IMR-90 (cell line): ENCODE data around the gene RBM44. TPM values are rescaled to one million over a fixed set of nuclear protein-coding genes. Genes with fewer than 3 reads are reported as not detected.

ENCODE experiments used
- ATAC-seq: fragments of 200-7000 bp; cut with Tn5 transposase; 2 replicates; pipeline ENCODE4 v1.9.1; 2020; ENCODE audit warnings: low read depth, mild to moderate bottlenecking, moderate library complexity
- BruUV-seq: library from RNA; stranded (reverse); fragments of 400-500 nt; replicated peaks from 2 replicates; lab custom pipeline; 2021; lab: Mats Ljungman, UMichigan
- CTCF ChIA-PET: fragments of 300-600 bp; formaldehyde crosslinking; extraction: SDS; loops from one replicate; lab custom pipeline; 2021; ENCODE audit warnings: antibody characterized with exemption; lab: Yijun Ruan, JAX
- POLR2A ChIA-PET: fragments of 300-600 bp; sonication (Branson Sonifier 250); formaldehyde crosslinking; loops from one replicate; lab custom pipeline; 2022; ENCODE audit warnings: antibody characterized with exemption; ENCODE audit not compliant: unreplicated experiment; lab: Charles Lee
- DNase-seq: peaks from one replicate; pipeline ENCODE4 v3.0.0; 2013
- H2AFZ ChIP-seq: replicated peaks from 2 replicates; pipeline ENCODE3; 2013; ENCODE audit warnings: low read length, mild to moderate bottlenecking; ENCODE audit not compliant: poor library complexity
- H2AK5ac ChIP-seq: 2 replicates; pipeline ENCODE4 v1.6.1; 2013; ENCODE audit warnings: low read depth, low read length, inconsistent platforms
- H2AK9ac ChIP-seq: replicated peaks from 2 replicates; pipeline ENCODE3; 2013; ENCODE audit warnings: mild to moderate bottlenecking, low read depth, low read length, moderate library complexity; ENCODE audit not compliant: poor library complexity
- H2BK120ac ChIP-seq: 2 replicates; pipeline ENCODE4 v1.6.1; 2013; ENCODE audit warnings: low read depth, low read length, inconsistent platforms
- H2BK15ac ChIP-seq: 3 replicates; pipeline ENCODE4 v1.6.1; 2013; ENCODE audit warnings: low read depth, low read length, inconsistent platforms
- H2BK20ac ChIP-seq: 2 replicates; pipeline ENCODE4 v1.6.1; 2013; ENCODE audit warnings: low read depth, mild to moderate bottlenecking, inconsistent platforms, low read length, moderate library complexity
- H2BK5ac ChIP-seq: 2 replicates; pipeline ENCODE4 v1.6.1; 2013; ENCODE audit warnings: mild to moderate bottlenecking, low read depth, low read length, inconsistent platforms; ENCODE audit not compliant: poor library complexity, severe bottlenecking
- H3K14ac ChIP-seq: replicated peaks from 2 replicates; pipeline ENCODE4 v1.6.1; 2013; ENCODE audit warnings: low read depth, low read length, inconsistent platforms
- H3K18ac ChIP-seq: 2 replicates; pipeline ENCODE4 v1.6.1; 2013; ENCODE audit warnings: low read depth, low read length, control low read depth
- H3K23ac ChIP-seq: 2 replicates; pipeline ENCODE4 v1.6.1; 2013; ENCODE audit warnings: low read depth, low read length, inconsistent platforms
- H3K27ac ChIP-seq: 2 replicates; pipeline ENCODE4 v1.5.1; 2013; ENCODE audit warnings: mild to moderate bottlenecking, control low read depth, low read length; ENCODE audit not compliant: insufficient read depth
- H3K27me3 ChIP-seq: 2 replicates; pipeline ENCODE4 v1.6.1; 2013; ENCODE audit warnings: low read length; ENCODE audit not compliant: control insufficient read depth, insufficient read depth
- H3K36me3 ChIP-seq: 2 replicates; pipeline ENCODE4 v1.6.1; 2013; ENCODE audit warnings: low read length, mixed read lengths; ENCODE audit not compliant: control insufficient read depth, insufficient read depth
- H3K4ac ChIP-seq: 2 replicates; pipeline ENCODE4 v1.6.1; 2013; ENCODE audit warnings: low read depth, low read length, inconsistent platforms
- H3K4me1 ChIP-seq: 2 replicates; pipeline ENCODE4 v1.6.1; 2013; ENCODE audit warnings: low read length, mixed read lengths; ENCODE audit not compliant: control insufficient read depth, insufficient read depth
- H3K4me2 ChIP-seq: 2 replicates; pipeline ENCODE4 v1.6.1; 2013; ENCODE audit warnings: low read depth, mild to moderate bottlenecking, control low read depth, low read length, moderate library complexity
- H3K4me3 ChIP-seq: 2 replicates; pipeline ENCODE4 v1.5.1; 2013; ENCODE audit warnings: low read depth, mild to moderate bottlenecking, control low read depth, low read length, moderate library complexity; ENCODE audit not compliant: insufficient read depth
- H3K56ac ChIP-seq: 2 replicates; pipeline ENCODE4 v1.6.1; 2013; ENCODE audit warnings: low read length, inconsistent platforms; ENCODE audit not compliant: insufficient read depth; ENCODE audit errors: extremely low read depth
- H3K79me1 ChIP-seq, 2 experiments: 2 replicates each; pipeline ENCODE4 v1.6.1; 2013; ENCODE audit warnings: low read length in 2 of 2, inconsistent platforms in 1 of 2, low read depth in 1 of 2
- H3K9ac ChIP-seq: 2 replicates; pipeline ENCODE4 v1.6.1; 2013; ENCODE audit warnings: low read depth, low read length, control low read depth
- H3K9me1 ChIP-seq: 2 replicates; pipeline ENCODE4 v1.6.1; 2013; ENCODE audit warnings: low read length, inconsistent platforms; ENCODE audit not compliant: insufficient read depth
- H3K9me3 ChIP-seq: 2 replicates; pipeline ENCODE4 v1.6.1; 2013; ENCODE audit warnings: low read length; ENCODE audit not compliant: control insufficient read depth, insufficient read depth
- H4K20me1 ChIP-seq: 2 replicates; pipeline ENCODE4 v1.6.1; 2013; ENCODE audit warnings: low read length, inconsistent platforms; ENCODE audit not compliant: insufficient read depth
- H4K5ac ChIP-seq: 2 replicates; pipeline ENCODE4 v1.6.1; 2013; ENCODE audit warnings: mild to moderate bottlenecking, low read depth, low read length, control low read depth
- H4K8ac ChIP-seq, 2 experiments: 2 replicates each; pipeline ENCODE4 v1.6.1; 2013; ENCODE audit warnings: low read depth in 2 of 2, low read length in 2 of 2, control low read depth in 1 of 2, inconsistent platforms in 1 of 2
- H4K91ac ChIP-seq: 2 replicates; pipeline ENCODE4 v1.6.1; 2013; ENCODE audit warnings: low read depth, low read length, inconsistent platforms; ENCODE audit not compliant: insufficient read depth
- BHLHE40 ChIP-seq: fragments of 150-350 bp; IDR thresholded peaks from 2 replicates; pipeline ENCODE4 v1.6.1; 2016; ENCODE audit warnings: mild to moderate bottlenecking, low read depth, low read length
- CEBPB ChIP-seq: IDR thresholded peaks from 2 replicates; pipeline ENCODE4 v1.6.1; 2012; ENCODE audit warnings: low read depth, low read length, improper control_type of control experiment
- CHD1 ChIP-seq: IDR thresholded peaks from 2 replicates; pipeline ENCODE4 v1.6.1; 2012; ENCODE audit warnings: low read depth, low read length, improper control_type of control experiment
- CTCF ChIP-seq: conservative IDR thresholded peaks from 2 replicates; pipeline ENCODE4 v1.5.1; 2012; ENCODE audit warnings: mild to moderate bottlenecking, low read depth, low read length, improper control_type of control experiment
- MAZ ChIP-seq: IDR thresholded peaks from 2 replicates; pipeline ENCODE4 v1.6.1; 2012; ENCODE audit warnings: low read depth, mild to moderate bottlenecking, low read length, improper control_type of control experiment, moderate library complexity, borderline replicate concordance
- MXI1 ChIP-seq: IDR thresholded peaks from 2 replicates; pipeline ENCODE4 v1.6.1; 2012; ENCODE audit warnings: low read depth, mild to moderate bottlenecking, low read length, moderate library complexity, borderline replicate concordance
- POLR2A ChIP-seq: IDR thresholded peaks from 2 replicates; pipeline ENCODE4 v1.6.1; 2012; ENCODE audit warnings: mild to moderate bottlenecking, low read depth, low read length
- RFX5 ChIP-seq: IDR thresholded peaks from 2 replicates; pipeline ENCODE4 v1.8.0; 2012; ENCODE audit warnings: low read depth, mild to moderate bottlenecking, low read length, moderate library complexity
- SMC3 ChIP-seq: fragments of 150-350 bp; IDR thresholded peaks from 2 replicates; pipeline ENCODE4 v1.6.1; 2016; ENCODE audit warnings: low read depth, mild to moderate bottlenecking, antibody characterized with exemption, low read length, moderate library complexity
- USF2 ChIP-seq: fragments of 150-350 bp; IDR thresholded peaks from 2 replicates; pipeline ENCODE4 v1.6.1; 2017; ENCODE audit warnings: mild to moderate bottlenecking, antibody characterized with exemption, low read length, low read depth
- WGBS, 2 experiments: methylation state at CpG; one replicate each; pipeline versions ENCODE4 v1.1.5 to v1.1.7; 2013; ENCODE audit warnings: missing lambda C conversion rate in 2 of 2; ENCODE audit not compliant: insufficient read length in 1 of 2; ENCODE audit errors: extremely low coverage in 2 of 2; 5-methylcytosine and 5-hydroxymethylcytosine counted together
- dilution Hi-C: fragments of 300-500 bp; cut with HindIII; formaldehyde crosslinking; loops from one replicate; pipeline ENCODE4 v1.14.3; 2018; ENCODE audit warnings: low sequenced_read_pairs; ENCODE audit not compliant: unreplicated experiment
- in situ Hi-C: fragments of 300-500 bp; cut with MboI; formaldehyde crosslinking; loops from 3 replicates; pipeline ENCODE4 v1.14.3; 2019; ENCODE audit warnings: low sequenced_read_pairs, inconsistent platforms, mixed read lengths
- intact Hi-C: fragments of 100-400 bp; cut with micrococcal nuclease; formaldehyde crosslinking; loops from 2 replicates; pipeline ENCODE4 v1.10.0; 2022
- polyA plus RNA-seq, 3 experiments: library from polyadenylated mRNA; depleted of rRNA; stranded (reverse); fragments of >200 nt; gene quantifications; 2 replicates each; pipeline ENCODE4 v1.2.3, GENCODE V29; 2012; ENCODE audit warnings: low replicate concordance in 1 of 3
- total RNA-seq: library from RNA; depleted of rRNA; stranded (reverse); fragments of >200 nt; gene quantifications from 2 replicates; pipeline ENCODE4 v1.2.3, GENCODE V29; 2012

The RBM44 gene
- total and polyA plus RNA-seq, 2 of the 4 experiments (the other 2 are of a cell fraction): 0.14 to 0.18 TPM

GRCh38 chr2:237854295-237854694 lies 55.7 kb downstream of the RBM44 start:
- Histone ChIP-seq H3K4ac (no peak overlapping the region), H2AFZ (no peak overlapping the region), H4K91ac (no peak overlapping the region), H3K9ac (no peak overlapping the region), H3K14ac (no peak overlapping the region), H4K20me1 (no peaks in the 10 kb centered on the region), H3K79me1 (no peaks in the 10 kb centered on the region), H3K23ac (no peak overlapping the region), H2BK20ac (no peak overlapping the region), H3K9me3 (peaks cover under 1% of the 10 kb centered on the region; the same call in 1 of the 2 replicates), H2AK9ac (no peak overlapping the region), H4K8ac (no peak overlapping the region), H3K4me2 (no peak overlapping the region), H3K36me3 (no peaks in the 10 kb centered on the region), H3K9me1 (no peaks in the 10 kb centered on the region), H2BK5ac (no peak overlapping the region), H3K4me3 (no peak overlapping the region), H2BK120ac (no peak overlapping the region), H3K56ac (no peak overlapping the region), H3K27ac (no peak overlapping the region), H3K18ac (no peak overlapping the region), H4K5ac (no peak overlapping the region), H3K27me3 (no peaks in the 10 kb centered on the region; the same call in none of the 2 replicates), H3K4me1 (peaks cover 4% of the 10 kb centered on the region; the same call in 1 of the 2 replicates), H2AK5ac (no peak overlapping the region), H2BK15ac (no peak overlapping the region)
- intact Hi-C loops (no loop called here), dilution Hi-C loops (no loop called here), in situ Hi-C loops (no loop called here)
- TF ChIP-seq MAZ (no peak), CHD1 (no peak), USF2 (no peak), POLR2A (no peak), SMC3 (no peak), MXI1 (no peak), CEBPB (no peak), RFX5 (no peak), CTCF (no peak), BHLHE40 (no peak)
- BruUV-seq: no TSS peak
- no CpG with 5 or more reads among the region's 3 CpGs for WGBS, 2 experiments
- ATAC-seq: no peak
- ChIA-PET POLR2A (no interaction called here), CTCF (interaction anchor here (0.7 kb wide), 1 partner anchor 18 kb away, joined by 3 read pairs; no protein-coding TSS in a partner anchor)
- no peak for DNase-seq
